Kidney (tissue), 14 donors: ENCODE data around the gene SEMA5A. TPM values are rescaled to one million over a fixed set of nuclear protein-coding genes. Genes with fewer than 3 reads are reported as not detected.

Experiments used
- DNase-seq, 5 donors: peaks; one replicate each; pipeline ENCODE4 v3.0.0-alpha.2; 2013 to 2020
- FAIRE-seq: peaks from 2 replicates; lab custom pipeline; 2012; peaks lifted over from hg19 to GRCh38; lab: Jason Lieb, UNC
- H3K27ac ChIP-seq, 2 donors: one replicate each; pipeline ENCODE4 v1.7.0; 2013; ENCODE audit warnings: low read depth in 2 of 2, low read length in 2 of 2, inconsistent platforms in 1 of 2
- H3K27me3 ChIP-seq: one replicate; pipeline ENCODE4 v1.7.1; 2013; ENCODE audit warnings: low read length, inconsistent platforms; ENCODE audit not compliant: control insufficient read depth, insufficient read depth
- H3K36me3 ChIP-seq, 3 donors: one replicate each; pipeline versions ENCODE4 v1.7.0 to v1.7.1; 2013; ENCODE audit warnings: low read length in 3 of 3, control low read depth in 1 of 3, inconsistent platforms in 1 of 3; ENCODE audit not compliant: insufficient read depth in 3 of 3, control insufficient read depth in 2 of 3
- H3K4me1 ChIP-seq, 3 donors: one replicate each; pipeline versions ENCODE4 v1.7.0 to v1.7.1; 2013; ENCODE audit warnings: low read length in 3 of 3, inconsistent platforms in 1 of 3, low read depth in 1 of 3; ENCODE audit not compliant: control insufficient read depth in 2 of 3, insufficient read depth in 2 of 3
- H3K4me3 ChIP-seq, 3 donors: one replicate each; pipeline versions ENCODE4 v1.7.0 to v1.8.1; 2013; ENCODE audit warnings: low read length in 3 of 3, control low read depth in 1 of 3, inconsistent platforms in 1 of 3
- H3K9ac ChIP-seq, 3 donors: one replicate each; pipeline versions ENCODE4 v1.7.0 to v1.7.1; 2013; ENCODE audit warnings: low read length in 3 of 3, control low read depth in 1 of 3, inconsistent platforms in 1 of 3
- H3K9me3 ChIP-seq, 3 donors: one replicate each; pipeline versions ENCODE4 v1.7.0 to v1.7.1; 2013; ENCODE audit warnings: low read length in 3 of 3, control low read depth in 1 of 3, inconsistent platforms in 1 of 3; ENCODE audit not compliant: control insufficient read depth in 2 of 3, insufficient read depth in 1 of 3
- intact Hi-C: fragments of 100-400 bp; cut with DNase I; formaldehyde crosslinking; loops from one replicate; pipeline ENCODE4 v1.11.1; 2022
- polyA plus RNA-seq: library from polyadenylated mRNA; stranded (reverse); fragments of 350-450 nt; fragmentation: Illumina TruSeq; extraction: RNeasy Lipid Tissue Mini Kit (QIAGEN cat#74804); gene quantifications from one replicate; pipeline ENCODE4 v1.2.3, GENCODE V29; 2014; ENCODE audit warnings: low read depth, low replicate concordance; ENCODE audit not compliant: insufficient read depth
- total RNA-seq: library from RNA; stranded (reverse); fragmentation: NEBNext Ultra II Directional; extraction: Animal tissue kit (Norgen Biotek cat#: 25700); gene quantifications from one replicate; pipeline ENCODE4 v1.2.1, GENCODE V29; 2021
- TF ChIP-seq, protein P1 (sequence below): IDR thresholded peaks from 3 replicates; pipeline ENCODE4 v1.5.1; 2012; ENCODE audit warnings: mild to moderate bottlenecking, moderate library complexity, borderline replicate concordance; ENCODE audit not compliant: insufficient read depth; ENCODE audit errors: extremely low read depth
- donor health status: control.
- donor health status: control.
- donor health status: control.
- donor health status: control.
- donor health status: control.
- donor health status: DM: yes; HTN: yes; CAD: no.
- donor health status: Normal renal cell carcinoma (clear cell type).

Gene SEMA5A
- total and polyA plus RNA-seq, 2 donors from 2014 or later: 7.9 to 23.3 TPM

DNA sequence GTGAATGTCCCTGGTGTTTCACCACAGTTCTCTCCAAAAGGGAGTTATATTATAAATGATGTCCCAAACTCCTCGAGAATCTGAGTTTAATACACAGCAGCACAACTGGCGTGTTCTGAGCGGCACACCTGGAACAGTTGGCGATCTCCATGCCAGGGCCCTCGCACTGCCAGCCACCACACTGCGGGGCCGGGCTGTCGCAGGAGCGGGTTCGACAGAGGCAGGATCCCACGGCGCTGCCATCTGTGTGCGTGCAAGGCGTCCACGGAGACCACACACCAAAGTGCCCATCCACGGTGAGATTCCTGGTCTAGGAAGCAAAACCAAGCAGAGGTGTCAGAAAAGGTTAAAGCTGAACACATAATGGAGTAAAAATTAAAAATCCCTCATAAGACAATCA, 423.3 kb downstream of the SEMA5A start:
- Histone ChIP-seq H3K27ac (no peak overlapping the region), H3K27me3 (no peaks in the 10 kb centered on the region), H3K9ac (no peak overlapping the region), H3K36me3 (no peaks in the 10 kb centered on the region), H3K4me1 (no peaks in the 10 kb centered on the region), H3K9me3 (no peaks in the 10 kb centered on the region), H3K4me3 (no peak overlapping the region)
- intact Hi-C loops: no loop called here
- no peak for FAIRE-seq
- TF ChIP-seq, protein P1, sequence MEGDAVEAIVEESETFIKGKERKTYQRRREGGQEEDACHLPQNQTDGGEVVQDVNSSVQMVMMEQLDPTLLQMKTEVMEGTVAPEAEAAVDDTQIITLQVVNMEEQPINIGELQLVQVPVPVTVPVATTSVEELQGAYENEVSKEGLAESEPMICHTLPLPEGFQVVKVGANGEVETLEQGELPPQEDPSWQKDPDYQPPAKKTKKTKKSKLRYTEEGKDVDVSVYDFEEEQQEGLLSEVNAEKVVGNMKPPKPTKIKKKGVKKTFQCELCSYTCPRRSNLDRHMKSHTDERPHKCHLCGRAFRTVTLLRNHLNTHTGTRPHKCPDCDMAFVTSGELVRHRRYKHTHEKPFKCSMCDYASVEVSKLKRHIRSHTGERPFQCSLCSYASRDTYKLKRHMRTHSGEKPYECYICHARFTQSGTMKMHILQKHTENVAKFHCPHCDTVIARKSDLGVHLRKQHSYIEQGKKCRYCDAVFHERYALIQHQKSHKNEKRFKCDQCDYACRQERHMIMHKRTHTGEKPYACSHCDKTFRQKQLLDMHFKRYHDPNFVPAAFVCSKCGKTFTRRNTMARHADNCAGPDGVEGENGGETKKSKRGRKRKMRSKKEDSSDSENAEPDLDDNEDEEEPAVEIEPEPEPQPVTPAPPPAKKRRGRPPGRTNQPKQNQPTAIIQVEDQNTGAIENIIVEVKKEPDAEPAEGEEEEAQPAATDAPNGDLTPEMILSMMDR: no peak
- peak in 1 of 5 donors; percentile 57 for DNase-seq

DNA sequence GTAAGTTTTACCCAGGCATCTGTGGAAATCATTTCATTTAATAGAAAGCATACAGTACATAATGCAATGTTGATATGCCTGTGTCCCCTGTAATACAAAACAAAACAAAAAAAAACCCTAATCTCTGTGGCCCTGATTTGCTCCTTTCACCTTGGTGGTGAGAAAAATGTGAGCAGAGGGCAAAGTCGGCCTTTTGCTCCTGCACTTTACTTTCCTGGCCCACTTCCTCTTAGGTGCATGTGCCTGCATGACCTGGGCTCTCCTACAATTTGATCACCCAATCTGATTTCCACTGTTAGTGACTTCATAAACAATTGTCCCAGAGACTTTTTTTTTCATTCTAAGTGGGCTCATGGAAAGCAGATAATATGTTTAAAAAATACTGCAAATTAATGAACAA, 424.3 kb downstream of the SEMA5A start:
- Histone ChIP-seq H3K4me1 (no peaks in the 10 kb centered on the region), H3K27me3 (no peaks in the 10 kb centered on the region), H3K27ac (no peak overlapping the region), H3K36me3 (no peaks in the 10 kb centered on the region), H3K9me3 (no peaks in the 10 kb centered on the region), H3K9ac (no peak overlapping the region), H3K4me3 (no peak overlapping the region)
- TF ChIP-seq, protein P1: no peak
- FAIRE-seq (no peak), DNase-seq (no peak)
- intact Hi-C loops: no loop called here

DNA sequence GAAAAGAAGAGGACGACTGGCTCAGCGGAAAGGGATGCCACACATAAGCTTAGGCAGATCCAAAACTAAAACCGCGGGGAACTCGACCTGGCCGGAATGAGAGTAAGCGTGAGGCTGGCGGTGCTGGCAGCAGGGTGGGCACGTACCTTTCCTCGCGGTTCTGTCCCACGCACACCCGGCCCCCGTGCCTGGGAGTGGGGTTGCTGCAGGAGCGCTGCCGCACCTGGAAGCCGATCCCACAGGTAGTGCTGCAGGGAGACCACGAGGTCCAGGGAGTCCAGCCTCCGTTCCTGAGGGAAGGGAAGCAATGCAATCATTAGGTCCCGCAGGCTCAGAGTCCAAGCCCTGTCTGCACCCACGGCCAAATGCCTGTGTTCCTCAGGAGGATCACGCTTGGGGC, 427.0 kb downstream of the SEMA5A start:
- Histone ChIP-seq H3K36me3 (no peaks in the 10 kb centered on the region), H3K4me3 (no peak overlapping the region), H3K4me1 (no peaks in the 10 kb centered on the region), H3K9ac (no peak overlapping the region), H3K27me3 (no peaks in the 10 kb centered on the region), H3K9me3 (peaks cover 0 to 3% (median 0%) of the 10 kb centered on the region in 3 donors), H3K27ac (no peak overlapping the region)
- DNase-seq (no peak), FAIRE-seq (no peak)
- TF ChIP-seq, protein P1: no peak
- intact Hi-C loops: no loop called here

DNA sequence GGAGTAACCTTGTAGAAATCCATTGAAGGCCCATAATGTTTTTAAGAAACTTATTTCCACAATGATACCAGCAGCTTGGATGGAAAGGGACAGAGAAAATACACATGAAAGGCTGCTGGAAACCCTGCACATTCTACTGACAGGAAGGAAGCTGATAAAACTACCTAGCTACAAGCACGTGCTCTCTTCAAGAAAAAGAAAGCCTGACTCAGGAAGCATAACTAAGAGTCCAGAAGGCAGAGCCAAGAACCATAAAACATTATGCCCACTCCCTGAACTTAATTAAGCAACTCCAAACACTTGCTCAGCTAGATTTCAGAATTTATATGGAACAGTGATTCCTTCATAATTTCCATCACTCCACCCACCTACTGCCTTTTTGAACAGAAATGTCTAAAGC, 430.8 kb downstream of the SEMA5A start:
- Histone ChIP-seq H3K9ac (no peak overlapping the region), H3K9me3 (peaks cover 0 to 3% (median 0%) of the 10 kb centered on the region in 3 donors), H3K4me1 (no peaks in the 10 kb centered on the region), H3K27ac (no peak overlapping the region), H3K36me3 (no peaks in the 10 kb centered on the region), H3K4me3 (no peak overlapping the region), H3K27me3 (no peaks in the 10 kb centered on the region)
- peak in 1 of 5 donors; percentile 11 for DNase-seq
- FAIRE-seq: no peak
- intact Hi-C loops: no loop called here
- TF ChIP-seq, protein P1: no peak
